Motor neuron (in vitro differentiated cells): ENCODE measurements around the gene TMC7. TPM values are rescaled to one million over a fixed set of nuclear protein-coding genes. Genes with fewer than 3 reads are reported as not detected.

Source experiments
- ATAC-seq, 8 experiments: fragments of 200-7000 bp; cut with Tn5 transposase; replicated peaks in 6 of 8; 2 replicates each; pipeline ENCODE4 v1.8.0; 2021; ENCODE audit warnings: mild to moderate bottlenecking in 8 of 8, moderate library complexity in 8 of 8
- H3K27ac ChIP-seq, 2 donors: fragments of 250-450 bp; sonication (Bioruptor Pico); 2 replicates each; pipeline ENCODE4 v1.9.0; 2021; ENCODE audit warnings: antibody characterized with exemption in 2 of 2, mild to moderate bottlenecking in 2 of 2, moderate library complexity in 1 of 2
- H3K4me1 ChIP-seq, 2 donors: fragments of 250-450 bp; sonication (Bioruptor Pico); replicated peaks in 1 of 2; 2 replicates each; pipeline ENCODE4 v1.6.1; 2021; ENCODE audit warnings: antibody characterized with exemption in 2 of 2, mild to moderate bottlenecking in 2 of 2, moderate library complexity in 1 of 2
- H3K4me3 ChIP-seq, 5 donors: fragments of 250-450 bp; sonication (Bioruptor Pico); 2 replicates each; pipeline ENCODE4 v1.9.0; 2021; ENCODE audit warnings: antibody characterized with exemption in 5 of 5, mild to moderate bottlenecking in 5 of 5, moderate library complexity in 4 of 5
- WGBS, 10 experiments: fragments of 450-650 bp; shearing (Covaris generic); methylation state at CpG; one replicate each; pipeline ENCODE4 v1.0.0; 2022; 5-methylcytosine and 5-hydroxymethylcytosine counted together
- in situ Hi-C, 9 experiments: fragments of 400-800 bp; cut with MboI; loops; one replicate each; pipeline ENCODE4 v1.15.0; 2021; ENCODE audit warnings: low sequenced_read_pairs in 9 of 9, low pct_unique_long_range_greater_than_20kb in 2 of 9; ENCODE audit not compliant: unreplicated experiment in 9 of 9
- total RNA-seq, 8 experiments: library from RNA; unstranded; fragments of 300-600 nt; gene quantifications; 2 replicates each; pipeline versions ENCODE4 v1.2.3 to v1.2.4, GENCODE V29; 2022

The TMC7 gene
- total RNA-seq, 8 experiments from 2014 or later, result 0.41 to 2.5 (median 1.5) TPM

DNA sequence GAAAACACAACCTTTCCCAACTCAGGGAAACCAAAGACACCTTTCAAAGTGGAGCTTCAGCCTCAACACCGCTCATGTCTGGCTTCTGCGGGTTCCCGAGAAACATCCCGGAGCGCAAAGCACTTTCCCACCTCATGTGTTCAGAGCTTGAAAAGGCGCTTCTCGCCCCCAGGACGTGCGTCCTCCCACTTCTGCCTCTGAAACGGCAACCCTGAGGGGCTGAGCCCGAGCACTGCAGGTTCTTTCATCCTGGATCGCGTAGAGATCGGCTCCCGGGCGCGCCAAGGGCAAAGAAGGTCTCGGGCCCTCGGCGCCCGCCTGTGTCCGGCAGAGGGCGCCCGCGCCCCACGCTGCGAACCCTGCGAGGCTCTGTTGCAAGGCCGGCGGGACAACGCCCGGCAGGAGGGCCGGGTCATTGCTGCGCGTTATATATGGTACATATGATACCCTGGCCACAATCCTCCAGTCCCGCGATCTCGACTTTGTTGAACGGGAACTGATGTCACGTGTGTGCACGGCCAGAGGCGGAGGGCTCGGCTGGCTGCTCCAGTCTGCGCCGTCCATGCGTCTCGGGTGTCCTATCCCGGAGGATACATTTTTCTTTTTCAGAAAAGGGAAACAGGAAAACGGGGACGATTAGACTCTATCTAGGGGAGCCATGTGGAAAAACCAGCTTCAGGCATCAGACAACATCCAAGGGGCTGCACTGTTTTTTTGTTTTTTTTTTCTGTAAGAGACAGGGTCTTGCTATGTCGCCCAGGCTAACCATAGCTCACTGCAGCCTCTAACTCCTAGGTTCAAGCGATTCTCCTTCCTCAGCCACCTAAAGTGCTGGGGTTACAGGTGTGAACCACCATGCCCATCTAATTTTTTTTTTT lies 102.8 kb downstream of the TMC7 start:
- 0 to 90% (median 14%) methylated on average over 2 to 30 of the region's 52 CpGs for WGBS, 10 experiments
- Histone ChIP-seq H3K4me3 (peak overlapping the region; percentile 2 to 34 (median 18)), H3K4me1 (no peaks in the 10 kb centered on the region), H3K27ac (no peak overlapping the region)
- peak; percentile 98 to 100 (median 100) for ATAC-seq
- in situ Hi-C loops, result loop anchor here (10.0 to 25.0 kb wide), 6 partner anchors 276 to 426 kb away; partner anchors contain the start of genes CCP110 (in 3 of the 9) and GDE1 (in 3 of the 9)

DNA sequence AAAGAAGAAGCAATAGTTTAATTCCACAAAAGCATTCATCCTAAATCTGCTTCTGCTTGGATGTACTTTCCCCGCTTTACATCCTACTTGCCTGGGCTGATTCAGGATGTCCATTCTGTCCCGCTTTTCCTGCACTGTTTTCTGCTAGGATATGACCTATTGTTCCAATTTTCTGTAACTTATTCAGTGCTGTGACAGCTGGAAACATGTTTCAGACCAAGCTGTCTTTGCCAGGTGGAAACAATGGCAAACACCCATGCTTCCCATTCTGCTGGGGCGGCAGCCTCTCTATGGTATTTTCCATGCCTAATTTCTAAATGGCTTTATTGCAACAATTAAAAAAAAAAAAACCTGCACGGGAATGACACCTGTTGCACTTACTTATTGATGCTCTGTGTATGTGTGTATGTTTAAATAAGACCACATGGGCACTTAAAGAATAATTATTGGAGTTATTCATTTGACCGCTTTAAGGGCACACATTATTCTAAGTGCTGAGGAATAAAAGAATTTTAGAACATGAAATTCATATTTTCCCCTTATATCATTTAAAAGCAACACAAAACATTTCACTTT lies 104.7 kb downstream of the TMC7 start:
- WGBS, 10 experiments, result 80 to 100% (median 92%) methylated on average over 1 to 5 of the region's 5 CpGs
- no peak overlapping the region for H3K27ac ChIP-seq
- no peak for ATAC-seq
- no peaks in the 10 kb centered on the region for H3K4me1 ChIP-seq
- in situ Hi-C loops, result loop anchor here (10.0 to 25.0 kb wide), 6 partner anchors 274 to 424 kb away; partner anchors contain the start of genes CCP110 (in 3 of the 9) and GDE1 (in 3 of the 9)
- H3K4me3 ChIP-seq, result no peak overlapping the region

GRCh38 chr16:19089410-19089955 lies 105.7 kb downstream of the TMC7 start:
- ATAC-seq, result no peak
- H3K4me3 ChIP-seq, result no peak overlapping the region
- no peak overlapping the region for H3K27ac ChIP-seq
- 60 to 100% (median 88%) methylated on average over 1 to 3 of the region's 3 CpGs; no CpG with 5 or more reads in 5 of the 10 experiments for WGBS, 10 experiments
- in situ Hi-C loops, result loop anchor here (10.0 to 25.0 kb wide), 6 partner anchors 273 to 423 kb away; partner anchors contain the start of genes CCP110 (in 3 of the 9) and GDE1 (in 3 of the 9)
- no peaks in the 10 kb centered on the region for H3K4me1 ChIP-seq

DNA sequence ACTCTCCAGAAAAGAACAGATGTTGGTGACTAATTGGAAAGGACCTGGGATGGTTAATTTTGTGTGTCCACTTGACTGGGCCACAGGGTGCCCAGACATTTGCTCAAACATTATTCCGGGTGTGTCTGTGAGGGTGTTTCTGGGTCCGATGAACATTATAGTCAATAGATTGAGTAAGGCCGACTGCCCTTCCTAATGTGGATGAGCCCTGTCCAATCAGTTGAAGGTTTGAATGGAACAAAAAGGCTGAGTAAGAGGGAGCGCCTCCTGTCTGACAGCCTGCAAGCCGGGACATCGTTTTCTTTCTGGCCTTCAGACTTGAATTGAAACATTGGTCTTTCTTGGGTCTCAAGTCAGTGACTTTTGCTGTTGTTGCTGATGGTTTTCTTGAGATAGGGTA lies 107.2 kb downstream of the TMC7 start:
- in situ Hi-C loops, result loop anchor here in 6 of 9 experiments (5.0 to 25.0 kb wide), 6 partner anchors 84 to 421 kb away; partner anchors contain the start of genes CCP110 (in 3 of the 6) and GDE1 (in 3 of the 6)
- 40 to 100% (median 96%) methylated on average over 1 to 4 of the region's 6 CpGs; no CpG with 5 or more reads in 4 of the 10 experiments for WGBS, 10 experiments
- H3K4me1 ChIP-seq, result no peaks in the 10 kb centered on the region
- H3K4me3 ChIP-seq, result no peak overlapping the region
- ATAC-seq, result no peak
- H3K27ac ChIP-seq, result no peak overlapping the region

DNA sequence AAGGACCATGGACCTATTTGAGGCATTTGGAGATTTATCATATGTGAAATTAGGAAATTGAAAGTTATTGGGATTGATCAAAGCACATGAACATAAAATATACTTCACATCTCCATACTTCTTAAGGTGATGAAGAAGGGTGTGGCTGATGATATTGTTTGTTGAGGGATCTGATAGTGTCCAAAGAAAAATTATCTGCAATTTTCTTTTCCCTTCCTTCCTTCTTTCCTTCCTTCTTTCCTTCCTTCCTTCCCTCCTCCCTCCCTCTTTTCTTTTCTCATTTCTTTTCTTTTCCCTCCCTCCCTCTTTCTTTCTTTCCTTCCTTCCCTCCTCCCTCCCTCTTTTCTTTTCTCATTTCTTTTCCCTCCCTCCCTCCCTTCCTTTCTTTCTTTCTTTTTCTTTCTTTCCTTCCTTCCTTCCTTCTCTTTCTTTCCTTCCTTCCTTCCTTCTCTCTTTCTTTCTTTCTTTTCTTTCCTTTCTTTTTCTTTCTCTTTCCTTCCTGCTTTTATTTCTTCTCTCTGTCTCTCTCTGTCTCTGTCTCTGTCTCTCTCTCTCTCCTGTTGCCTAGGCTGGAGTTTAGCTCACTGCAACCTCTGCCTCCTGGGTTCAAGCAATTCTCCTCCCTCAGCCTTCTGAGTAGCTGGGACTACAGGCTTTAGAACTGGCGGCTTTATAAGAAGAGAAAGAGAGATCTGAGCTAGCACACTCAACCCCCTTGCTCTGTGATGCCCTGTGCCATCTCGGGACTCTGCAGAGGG lies 109.1 kb downstream of the TMC7 start:
- H3K27ac ChIP-seq, result no peak overlapping the region
- WGBS, 10 experiments, result 0 to 100% (median 57%) methylated on average over 1 to 2 of the region's 2 CpGs
- H3K4me1 ChIP-seq, result no peaks in the 10 kb centered on the region
- in situ Hi-C loops, result loop anchor here in 6 of 9 experiments (5.0 to 25.0 kb wide), 6 partner anchors 82 to 419 kb away; partner anchors contain the start of genes CCP110 (in 3 of the 6) and GDE1 (in 3 of the 6)
- H3K4me3 ChIP-seq, result no peak overlapping the region
- ATAC-seq, result no peak

GRCh38 chr16:19093631-19094541 lies 110.2 kb downstream of the TMC7 start:
- 65 to 100% (median 80%) methylated on average over 2 to 15 of the region's 15 CpGs for WGBS, 10 experiments

GRCh38 chr16:19094542-19095365 lies 111.0 kb downstream of the TMC7 start:
- WGBS, 10 experiments, result 67 to 92% (median 87%) methylated on average over 2 to 11 of the region's 11 CpGs
- Histone ChIP-seq H3K4me3 (no peak overlapping the region), H3K4me1 (no peaks in the 10 kb centered on the region), H3K27ac (no peak overlapping the region)
- in situ Hi-C loops, result loop anchor here in 6 of 9 experiments (5.0 to 25.0 kb wide), 6 partner anchors 80 to 418 kb away; partner anchors contain the start of genes CCP110 (in 3 of the 6) and GDE1 (in 3 of the 6)
- no peak for ATAC-seq

More at GRCh38 chr16:19093631-19094541, 110.2 kb downstream of the TMC7 start:
- H3K4me3 ChIP-seq, result no peak overlapping the region
- H3K27ac ChIP-seq, result no peak overlapping the region
- ATAC-seq, result no peak
- in situ Hi-C loops, result loop anchor here in 6 of 9 experiments (5.0 to 25.0 kb wide), 6 partner anchors 81 to 418 kb away; partner anchors contain the start of genes CCP110 (in 3 of the 6) and GDE1 (in 3 of the 6)
- no peaks in the 10 kb centered on the region for H3K4me1 ChIP-seq

DNA sequence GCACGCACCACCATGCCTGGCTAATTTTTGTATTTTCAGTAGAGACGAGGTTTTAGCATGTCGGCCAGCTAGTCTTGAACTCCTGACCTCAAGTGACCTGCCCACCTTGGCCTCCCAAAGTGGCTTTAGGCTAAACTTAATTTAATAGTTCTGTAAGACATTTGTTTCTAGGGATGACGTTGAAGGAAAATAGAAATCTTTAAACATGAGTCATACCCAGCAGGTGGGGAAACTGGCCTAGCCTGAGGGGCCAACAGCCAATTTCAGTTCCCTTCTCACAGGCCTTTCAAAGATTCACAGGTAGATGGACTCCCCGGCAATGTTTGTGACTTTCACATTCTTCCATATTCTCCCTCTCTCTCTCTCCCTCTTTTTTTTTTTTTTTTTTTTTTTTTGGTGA lies 111.9 kb downstream of the TMC7 start:
- in situ Hi-C loops, result loop anchor here in 6 of 9 experiments (10.0 to 25.0 kb wide), 5 partner anchors 79 to 417 kb away; partner anchors contain the start of genes CCP110 (in 3 of the 6) and GDE1 (in 3 of the 6)
- ATAC-seq, result no peak

GRCh38 chr16:19098173-19098572 lies 114.4 kb downstream of the TMC7 start:
- WGBS, 10 experiments, result 29 to 86% (median 54%) methylated on average over 1 of the region's 1 CpG; no CpG with 5 or more reads in 4 of the 10 experiments
- Histone ChIP-seq H3K27ac (no peak overlapping the region), H3K4me1 (no peaks in the 10 kb centered on the region), H3K4me3 (no peak overlapping the region)
- in situ Hi-C loops, result loop anchor here in 6 of 9 experiments (10.0 to 25.0 kb wide), 5 partner anchors 77 to 414 kb away; partner anchors contain the start of genes CCP110 (in 3 of the 6) and GDE1 (in 3 of the 6)
- no peak for ATAC-seq

More for the DNA sequence above, 111.9 kb downstream of the TMC7 start:
- Histone ChIP-seq H3K27ac (no peak overlapping the region), H3K4me3 (no peak overlapping the region), H3K4me1 (no peaks in the 10 kb centered on the region)
- 71 to 100% (median 92%) methylated on average over 1 to 5 of the region's 5 CpGs; no CpG with 5 or more reads in 4 of the 10 experiments for whole genome bisulfite sequencing, 10 experiments

DNA sequence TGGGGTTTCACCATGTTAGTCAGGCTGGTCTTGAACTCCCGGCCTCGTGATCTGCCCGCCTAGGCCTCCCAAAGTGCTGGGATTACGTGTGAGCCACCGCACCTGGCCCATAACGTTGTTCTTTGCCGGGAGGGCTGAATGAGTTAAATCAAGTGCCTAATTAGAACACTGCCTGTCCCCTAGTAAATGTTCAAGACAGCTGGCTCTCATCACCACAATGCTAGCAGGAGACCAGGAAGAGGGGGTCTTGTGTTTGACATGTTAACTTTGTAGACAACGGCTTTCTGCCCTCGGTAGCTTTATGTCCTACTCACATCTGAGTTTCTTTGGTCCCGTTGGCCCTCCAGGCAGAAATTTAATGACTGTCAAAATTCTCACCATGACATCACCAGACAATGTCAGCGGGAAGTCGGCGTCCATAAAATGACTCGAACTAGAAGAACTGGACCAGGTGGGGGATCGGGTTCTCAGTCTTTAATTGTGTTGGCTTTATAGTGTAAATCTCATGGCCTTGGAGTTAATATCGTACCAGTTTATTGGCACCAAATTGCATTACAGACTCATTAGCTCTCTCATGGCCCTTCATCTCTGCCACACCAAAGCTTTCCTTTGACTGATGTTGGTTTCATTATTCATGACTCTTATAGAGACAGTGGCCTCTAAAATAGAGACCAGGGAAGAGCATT lies 118.6 kb downstream of the TMC7 start:
- H3K4me3 ChIP-seq, result no peak overlapping the region
- no peak overlapping the region for H3K27ac ChIP-seq
- 7 to 86% (median 55%) methylated on average over 1 to 11 of the region's 16 CpGs; no CpG with 5 or more reads in 2 of the 10 experiments for WGBS, 10 experiments
- ATAC-seq, result no peak
- in situ Hi-C loops, result no loop called here
- peaks cover 0 to 19% of the 10 kb centered on the region in 2 donors for H3K4me1 ChIP-seq
